Kidney (tissue), 14 donors: ENCODE data around the gene MAP1LC3B. TPM values are rescaled to one million over a fixed set of nuclear protein-coding genes. Genes with fewer than 3 reads are reported as not detected.

ENCODE experiments used
- DNase-seq, 5 donors: peaks; one replicate each; pipeline ENCODE4 v3.0.0-alpha.2; 2013 to 2020
- FAIRE-seq: peaks from 2 replicates; lab custom pipeline; 2012; peaks lifted over from hg19 to GRCh38; lab: Jason Lieb, UNC
- H3K27ac ChIP-seq, 2 donors: one replicate each; pipeline ENCODE4 v1.7.0; 2013; ENCODE audit warnings: low read depth in 2 of 2, low read length in 2 of 2, inconsistent platforms in 1 of 2
- H3K27me3 ChIP-seq: one replicate; pipeline ENCODE4 v1.7.1; 2013; ENCODE audit warnings: low read length, inconsistent platforms; ENCODE audit not compliant: control insufficient read depth, insufficient read depth
- H3K36me3 ChIP-seq, 3 donors: one replicate each; pipeline versions ENCODE4 v1.7.0 to v1.7.1; 2013; ENCODE audit warnings: low read length in 3 of 3, control low read depth in 1 of 3, inconsistent platforms in 1 of 3; ENCODE audit not compliant: insufficient read depth in 3 of 3, control insufficient read depth in 2 of 3
- H3K4me1 ChIP-seq, 3 donors: one replicate each; pipeline versions ENCODE4 v1.7.0 to v1.7.1; 2013; ENCODE audit warnings: low read length in 3 of 3, inconsistent platforms in 1 of 3, low read depth in 1 of 3; ENCODE audit not compliant: control insufficient read depth in 2 of 3, insufficient read depth in 2 of 3
- H3K4me3 ChIP-seq, 3 donors: one replicate each; pipeline versions ENCODE4 v1.7.0 to v1.8.1; 2013; ENCODE audit warnings: low read length in 3 of 3, control low read depth in 1 of 3, inconsistent platforms in 1 of 3
- H3K9ac ChIP-seq, 3 donors: one replicate each; pipeline versions ENCODE4 v1.7.0 to v1.7.1; 2013; ENCODE audit warnings: low read length in 3 of 3, control low read depth in 1 of 3, inconsistent platforms in 1 of 3
- H3K9me3 ChIP-seq, 3 donors: one replicate each; pipeline versions ENCODE4 v1.7.0 to v1.7.1; 2013; ENCODE audit warnings: low read length in 3 of 3, control low read depth in 1 of 3, inconsistent platforms in 1 of 3; ENCODE audit not compliant: control insufficient read depth in 2 of 3, insufficient read depth in 1 of 3
- intact Hi-C: fragments of 100-400 bp; cut with DNase I; formaldehyde crosslinking; loops from one replicate; pipeline ENCODE4 v1.11.1; 2022
- polyA plus RNA-seq: library from polyadenylated mRNA; stranded (reverse); fragments of 350-450 nt; fragmentation: Illumina TruSeq; extraction: RNeasy Lipid Tissue Mini Kit (QIAGEN cat#74804); gene quantifications from one replicate; pipeline ENCODE4 v1.2.3, GENCODE V29; 2014; ENCODE audit warnings: low read depth, low replicate concordance; ENCODE audit not compliant: insufficient read depth
- total RNA-seq: library from RNA; stranded (reverse); fragmentation: NEBNext Ultra II Directional; extraction: Animal tissue kit (Norgen Biotek cat#: 25700); gene quantifications from one replicate; pipeline ENCODE4 v1.2.1, GENCODE V29; 2021
- TF ChIP-seq, protein P1 (sequence below): IDR thresholded peaks from 3 replicates; pipeline ENCODE4 v1.5.1; 2012; ENCODE audit warnings: mild to moderate bottlenecking, moderate library complexity, borderline replicate concordance; ENCODE audit not compliant: insufficient read depth; ENCODE audit errors: extremely low read depth
- donor health status: control.
- donor health status: control.
- donor health status: control.
- donor health status: control.
- donor health status: control.
- donor health status: DM: yes; HTN: yes; CAD: no.
- donor health status: Normal renal cell carcinoma (clear cell type).

Gene MAP1LC3B
- total and polyA plus RNA-seq, 2 donors from 2014 or later, result 57.1 to 70.3 TPM

DNA sequence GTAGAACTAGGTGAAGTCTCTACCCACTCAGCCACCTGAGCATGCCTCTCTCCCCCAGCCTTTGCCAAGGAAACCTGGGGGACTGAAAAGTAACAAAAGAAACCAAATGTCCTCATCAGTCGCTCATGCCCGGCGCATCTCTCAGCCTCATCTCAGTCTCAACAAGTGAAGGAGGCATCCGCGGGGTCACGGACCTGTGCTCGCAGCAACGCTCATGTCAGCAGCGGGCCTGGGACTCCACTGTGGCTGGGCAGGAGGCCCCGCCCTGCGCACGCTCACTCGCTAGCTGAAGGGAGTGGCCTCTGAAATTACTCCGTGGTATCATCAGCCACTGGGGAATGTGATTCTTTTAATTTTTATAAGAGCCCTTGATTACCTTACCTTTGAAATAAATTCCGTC lies 31.3 kb downstream of the MAP1LC3B start:
- DNase-seq, result no peak
- Histone ChIP-seq H3K9me3 (no peaks in the 10 kb centered on the region), H3K27ac (no peak overlapping the region), H3K27me3 (no peaks in the 10 kb centered on the region), H3K4me1 (peaks cover 0 to 3% (median 1%) of the 10 kb centered on the region in 3 donors), H3K36me3 (peaks cover 0 to 31% (median 11%) of the 10 kb centered on the region in 3 donors), H3K4me3 (no peak overlapping the region), H3K9ac (no peak overlapping the region)
- FAIRE-seq, result no peak
- intact Hi-C loops, result loop anchor here (10.0 kb wide), 1 partner anchor 201 kb away; no protein-coding TSS in a partner anchor
- TF ChIP-seq, protein P1, sequence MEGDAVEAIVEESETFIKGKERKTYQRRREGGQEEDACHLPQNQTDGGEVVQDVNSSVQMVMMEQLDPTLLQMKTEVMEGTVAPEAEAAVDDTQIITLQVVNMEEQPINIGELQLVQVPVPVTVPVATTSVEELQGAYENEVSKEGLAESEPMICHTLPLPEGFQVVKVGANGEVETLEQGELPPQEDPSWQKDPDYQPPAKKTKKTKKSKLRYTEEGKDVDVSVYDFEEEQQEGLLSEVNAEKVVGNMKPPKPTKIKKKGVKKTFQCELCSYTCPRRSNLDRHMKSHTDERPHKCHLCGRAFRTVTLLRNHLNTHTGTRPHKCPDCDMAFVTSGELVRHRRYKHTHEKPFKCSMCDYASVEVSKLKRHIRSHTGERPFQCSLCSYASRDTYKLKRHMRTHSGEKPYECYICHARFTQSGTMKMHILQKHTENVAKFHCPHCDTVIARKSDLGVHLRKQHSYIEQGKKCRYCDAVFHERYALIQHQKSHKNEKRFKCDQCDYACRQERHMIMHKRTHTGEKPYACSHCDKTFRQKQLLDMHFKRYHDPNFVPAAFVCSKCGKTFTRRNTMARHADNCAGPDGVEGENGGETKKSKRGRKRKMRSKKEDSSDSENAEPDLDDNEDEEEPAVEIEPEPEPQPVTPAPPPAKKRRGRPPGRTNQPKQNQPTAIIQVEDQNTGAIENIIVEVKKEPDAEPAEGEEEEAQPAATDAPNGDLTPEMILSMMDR, result no peak

DNA sequence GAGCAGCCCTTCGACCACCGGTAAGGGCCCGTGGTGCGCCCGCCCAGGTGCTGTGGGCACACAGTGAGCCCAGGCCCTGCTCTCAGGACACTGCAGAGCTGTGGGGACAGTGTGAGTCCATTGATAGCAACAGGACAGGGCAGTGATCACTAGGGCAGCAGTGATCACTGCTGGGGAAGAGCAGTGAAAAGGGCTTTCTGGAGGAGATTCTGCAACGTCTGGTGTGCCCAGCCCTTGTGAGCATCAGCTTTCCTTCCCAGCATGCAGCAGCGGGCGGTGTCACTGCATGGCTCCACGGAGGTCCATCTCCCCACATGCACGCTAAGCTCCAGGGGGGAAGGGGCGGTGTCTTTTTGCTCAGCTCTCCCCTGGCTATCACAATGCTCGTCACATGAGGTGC lies 32.1 kb downstream of the MAP1LC3B start:
- DNase-seq (no peak), FAIRE-seq (no peak)
- TF ChIP-seq, protein P1, result no peak
- no peaks in the 10 kb centered on the region for H3K27me3 ChIP-seq
- H3K4me3 ChIP-seq, result no peak overlapping the region
- intact Hi-C loops, result loop anchor here (10.0 kb wide), 1 partner anchor 201 kb away; no protein-coding TSS in a partner anchor
- H3K9ac ChIP-seq, result no peak overlapping the region
- no peak overlapping the region for H3K27ac ChIP-seq
- peaks cover 0 to 9% (median 3%) of the 10 kb centered on the region in 3 donors for H3K4me1 ChIP-seq
- no peaks in the 10 kb centered on the region for H3K9me3 ChIP-seq
- H3K36me3 ChIP-seq, result peaks cover 0 to 31% (median 11%) of the 10 kb centered on the region in 3 donors

DNA sequence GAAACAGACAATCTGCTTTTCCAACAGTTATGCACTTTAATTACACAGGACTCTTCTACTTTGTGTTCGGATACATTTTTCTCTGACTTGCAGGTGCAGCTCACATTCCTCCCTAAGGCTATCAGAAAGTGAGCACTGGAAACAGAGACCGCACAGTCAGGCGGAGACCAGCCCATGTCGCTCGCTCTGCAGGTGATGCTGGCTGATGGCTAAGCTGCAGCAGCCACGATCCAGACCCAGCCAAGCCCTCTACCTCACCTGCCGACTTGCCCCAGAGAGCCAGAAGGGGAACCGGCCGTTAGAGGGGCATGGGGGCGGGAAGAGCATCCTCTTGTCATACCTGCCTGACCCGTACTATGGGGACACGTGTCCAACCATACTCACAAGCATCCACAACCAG lies 33.8 kb downstream of the MAP1LC3B start:
- no peak overlapping the region for H3K9ac ChIP-seq
- H3K27ac ChIP-seq, result no peak overlapping the region
- DNase-seq, result no peak
- no peak overlapping the region for H3K4me3 ChIP-seq
- H3K36me3 ChIP-seq, result peaks cover 0 to 27% (median 11%) of the 10 kb centered on the region in 3 donors
- peaks cover 0 to 10% (median 3%) of the 10 kb centered on the region in 3 donors for H3K4me1 ChIP-seq
- TF ChIP-seq, protein P1, result no peak
- no peak for FAIRE-seq
- intact Hi-C loops, result loop anchor here (10.0 kb wide), 1 partner anchor 199 kb away; no protein-coding TSS in a partner anchor
- H3K9me3 ChIP-seq, result no peaks in the 10 kb centered on the region
- H3K27me3 ChIP-seq, result no peaks in the 10 kb centered on the region
